Upper lobe of right lung (tissue), 1 donor: ENCODE results near the gene SPCS3. TPM values are rescaled to one million over a fixed set of nuclear protein-coding genes. Genes with fewer than 3 reads are reported as not detected.

ENCODE experiments used
- ATAC-seq: fragments of 200-7000 bp; cut with Tn5 transposase; one replicate; pipeline ENCODE4 v1.9.1; 2020; ENCODE audit warnings: mild to moderate bottlenecking, moderate library complexity
- DNase-seq: peaks from one replicate; pipeline ENCODE4 v3.0.0-alpha.2; 2020
- H3K27ac ChIP-seq: fragments of 200-600 bp; one replicate; pipeline ENCODE4 v1.8.0; 2022
- H3K27me3 ChIP-seq: fragments of 200-600 bp; one replicate; pipeline ENCODE4 v1.8.0; 2022; ENCODE audit warnings: mild to moderate bottlenecking
- H3K36me3 ChIP-seq: fragments of 200-600 bp; one replicate; pipeline ENCODE4 v1.8.0; 2022
- H3K4me1 ChIP-seq: fragments of 200-600 bp; one replicate; pipeline ENCODE4 v1.8.0; 2022
- H3K4me3 ChIP-seq: fragments of 200-600 bp; one replicate; pipeline ENCODE4 v1.8.0; 2022; ENCODE audit warnings: mild to moderate bottlenecking
- H3K9me3 ChIP-seq: fragments of 200-600 bp; one replicate; pipeline ENCODE4 v1.8.0; 2022
- CTCF ChIP-seq: fragments of 200-600 bp; IDR thresholded peaks from one replicate; pipeline ENCODE4 v1.8.0; 2022; ENCODE audit warnings: antibody characterized with exemption
- intact Hi-C: fragments of 100-400 bp; cut with DNase I; formaldehyde crosslinking; loops from one replicate; pipeline ENCODE4 v1.11.0; 2022
- total RNA-seq: library from RNA; stranded (reverse); fragmentation: NEBNext Ultra II Directional; extraction: Animal tissue kit (Norgen Biotek cat#: 25700); gene quantifications from one replicate; pipeline ENCODE4 v1.2.1, GENCODE V29; 2021
- donor health status: DM: no; HTN: yes; CAD: no; lungs with severe emphysema.

SPCS3 gene
- total RNA-seq, 1 donor from 2014 or later = 151 TPM

DNA sequence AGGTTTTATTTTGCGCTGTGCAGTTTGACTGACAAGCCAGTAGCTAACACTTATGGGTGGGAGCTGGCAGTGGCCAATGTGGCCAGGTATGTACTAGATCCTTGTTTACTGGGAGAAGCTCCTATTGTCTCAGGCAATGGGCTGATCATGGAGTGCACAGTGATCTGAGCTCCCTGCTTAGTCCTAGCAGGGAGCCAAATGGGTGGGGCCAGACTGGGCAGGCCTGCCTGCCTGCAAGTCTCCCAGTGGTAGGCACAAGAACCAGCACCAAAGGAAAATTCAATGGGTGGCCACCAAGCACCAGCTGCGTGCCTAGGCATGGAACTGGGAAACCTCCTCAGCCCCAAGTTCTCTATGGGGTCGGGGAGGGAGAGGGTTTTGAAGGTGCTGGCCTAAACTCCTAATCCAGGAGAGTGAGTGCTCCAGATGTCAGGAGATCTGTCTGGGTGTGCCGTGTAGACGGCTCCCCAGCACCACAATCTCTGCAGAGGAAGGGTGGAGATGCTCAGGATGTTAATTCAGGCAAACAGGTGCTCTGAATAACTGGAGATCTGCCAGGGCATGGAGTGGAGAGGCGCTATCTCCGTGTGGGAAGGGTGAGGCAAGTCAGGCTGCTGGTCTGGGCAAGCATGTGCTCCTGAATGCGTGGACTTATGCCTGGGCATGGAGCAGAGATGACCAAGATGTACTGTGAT is 48.2 kb downstream of the SPCS3 start:
- Histone ChIP-seq H3K27me3 (no peaks in the 10 kb centered on the region), H3K27ac (no peak overlapping the region), H3K4me3 (no peak overlapping the region), H3K9me3 (no peaks in the 10 kb centered on the region), H3K36me3 (no peaks in the 10 kb centered on the region), H3K4me1 (no peaks in the 10 kb centered on the region)
- intact Hi-C loops = no loop called here
- ATAC-seq (no peak), DNase-seq (no peak)
- no peak for TF ChIP-seq CTCF

DNA sequence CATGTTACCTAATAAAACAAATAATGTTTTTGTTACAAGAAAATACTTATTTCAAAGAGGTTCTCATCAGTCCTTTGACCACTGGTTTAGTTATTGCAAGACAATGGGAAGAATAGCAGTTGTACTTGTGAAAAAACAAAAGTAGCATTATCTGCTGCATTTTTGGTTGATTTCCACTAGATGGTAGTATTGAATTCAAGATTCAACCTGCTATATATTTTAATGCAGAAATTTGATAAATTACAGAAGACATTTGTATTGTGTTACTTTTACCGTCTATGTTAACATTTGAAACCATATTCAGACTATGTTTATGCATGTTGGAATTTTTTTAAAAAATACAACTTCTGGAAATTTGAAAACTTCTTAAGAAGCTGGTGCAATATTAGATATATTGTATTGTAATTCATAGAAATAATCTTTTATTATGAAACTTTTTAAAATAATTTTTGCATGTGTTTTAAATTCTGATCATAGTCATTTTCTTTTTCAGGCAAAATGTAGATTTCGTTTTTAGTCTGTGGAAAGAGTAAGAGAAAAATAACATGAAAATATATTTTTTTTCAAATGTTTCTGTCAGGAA is 56.4 kb downstream of the SPCS3 start:
- Histone ChIP-seq H3K4me1 (no peaks in the 10 kb centered on the region), H3K9me3 (no peaks in the 10 kb centered on the region), H3K36me3 (no peaks in the 10 kb centered on the region), H3K27me3 (no peaks in the 10 kb centered on the region), H3K27ac (no peak overlapping the region), H3K4me3 (no peak overlapping the region)
- no peak for DNase-seq
- ATAC-seq = no peak
- peak; percentile 55 for TF ChIP-seq CTCF
- intact Hi-C loops = no loop called here

GRCh38 chr4:176377780-176378179 is 58.0 kb downstream of the SPCS3 start:
- no peaks in the 10 kb centered on the region for H3K9me3 ChIP-seq
- DNase-seq = no peak
- no peaks in the 10 kb centered on the region for H3K36me3 ChIP-seq
- H3K27ac ChIP-seq = no peak overlapping the region
- H3K4me3 ChIP-seq = no peak overlapping the region
- H3K27me3 ChIP-seq = no peaks in the 10 kb centered on the region
- intact Hi-C loops = no loop called here
- ATAC-seq = no peak
- no peaks in the 10 kb centered on the region for H3K4me1 ChIP-seq
- TF ChIP-seq CTCF = peak; percentile 56

DNA sequence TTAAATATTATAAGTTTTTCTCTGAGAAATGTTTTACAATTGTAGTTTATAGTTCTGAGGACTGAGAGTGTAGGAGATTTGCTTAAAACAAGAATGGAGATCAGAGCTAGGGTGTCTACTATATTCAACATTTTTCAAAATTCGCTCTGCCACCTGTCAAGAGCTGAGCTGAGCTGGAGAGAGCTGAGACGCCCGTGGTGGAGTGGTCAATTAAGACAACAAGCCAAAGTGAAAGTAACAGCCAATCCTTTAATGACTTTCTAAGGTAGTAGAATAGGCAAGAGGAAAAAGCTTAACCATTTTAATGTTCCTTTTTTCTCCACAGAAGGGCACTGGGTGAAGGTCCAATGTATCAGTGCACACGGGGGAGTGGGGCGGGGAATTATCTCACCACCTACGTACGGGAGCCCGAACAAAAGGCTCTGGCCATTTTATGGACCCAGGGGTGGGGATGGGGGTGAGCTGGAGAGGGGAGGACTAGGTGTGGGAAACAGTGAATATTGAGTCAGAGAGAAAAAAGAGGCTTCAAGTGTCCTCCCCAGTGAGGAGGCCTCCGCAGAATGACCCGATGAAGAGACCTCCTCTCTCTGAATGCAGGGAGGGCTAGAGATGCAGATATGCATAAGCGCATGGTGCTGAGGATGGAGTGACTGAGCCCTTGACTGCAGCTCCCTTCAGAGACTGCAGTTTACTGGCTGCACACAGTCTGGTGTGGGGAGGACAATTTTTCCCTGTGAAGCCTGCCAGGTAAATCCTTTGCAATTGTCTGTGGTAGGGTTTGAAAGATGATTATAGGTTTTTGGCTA is 60.8 kb downstream of the SPCS3 start:
- no peak for DNase-seq
- TF ChIP-seq CTCF = no peak
- Histone ChIP-seq H3K4me3 (no peak overlapping the region), H3K36me3 (no peaks in the 10 kb centered on the region), H3K9me3 (no peaks in the 10 kb centered on the region), H3K27me3 (no peaks in the 10 kb centered on the region), H3K27ac (no peak overlapping the region), H3K4me1 (no peaks in the 10 kb centered on the region)
- ATAC-seq = peak; percentile 24
- intact Hi-C loops = loop anchor here (10.0 kb wide), 1 partner anchor 664 kb away; no protein-coding TSS in a partner anchor

Other genes with a start within 250 kb of the SPCS3 start
- gene SPATA4, start 124.4 kb upstream of the SPCS3 start, total RNA-seq = not detected
- gene ASB5, start 50.7 kb upstream of the SPCS3 start, total RNA-seq = not detected